GM13977 (cell line): Measurements from ENCODE around the gene RUBCN.
"Not testable (repeated sequence)": the region's sequence is repeated elsewhere in the genome, so short reads cannot be mapped to it uniquely, and the experiment has no call there.

ENCODE experiments used
- DNase-seq: peaks from one replicate; pipeline ENCODE4 v3.0.0; 2012; ENCODE audit warnings: low spot score
- CTCF ChIP-seq: IDR thresholded peaks from 2 replicates; pipeline ENCODE4 v1.5.1; 2012; ENCODE audit warnings: mild to moderate bottlenecking, control low read depth; ENCODE audit not compliant: insufficient read depth; ENCODE audit errors: extremely low read depth, missing control alignments
- in situ Hi-C: fragments of 300-500 bp; cut with MboI; formaldehyde crosslinking; loops from one replicate; pipeline ENCODE4 v1.12.0; 2022; ENCODE audit warnings: low sequenced_read_pairs, low pct_unique_long_range_greater_than_20kb, mixed read lengths, inconsistent platforms; ENCODE audit not compliant: unreplicated experiment

RUBCN gene

GRCh38 chr3:197736010-197736490 is 654 bp downstream of the RUBCN start:
- peak; percentile 74 for DNase-seq
- in situ Hi-C loops = no loop called here

GRCh38 chr3:197734667-197735318 is 1.9 kb downstream of the RUBCN start:
- peak; percentile 83 for DNase-seq
- TF ChIP-seq CTCF = no peak
- in situ Hi-C loops = no loop called here

More at GRCh38 chr3:197736010-197736490, 654 bp downstream of the RUBCN start:
- TF ChIP-seq CTCF = no peak

- no peak for DNase-seq
- no peak for TF ChIP-seq CTCF
- in situ Hi-C loops = no loop called here
Observed at GRCh38 chr3:197733042-197733441, 3.7 kb downstream of the RUBCN start.

GRCh38 chr3:197731483-197731882 is 5.2 kb downstream of the RUBCN start:
- DNase-seq, in situ Hi-C loops: not testable (repeated sequence)

- in situ Hi-C loops, DNase-seq: not testable (repeated sequence)
Observed at GRCh38 chr3:197730770-197731169, 5.9 kb downstream of the RUBCN start.

- in situ Hi-C loops = no loop called here
- peak; percentile 64 for DNase-seq
- TF ChIP-seq CTCF = no peak
Observed at GRCh38 chr3:197730200-197730599, 6.5 kb downstream of the RUBCN start.

- no peak for DNase-seq
- in situ Hi-C loops = no loop called here
- TF ChIP-seq CTCF = no peak
Observed at GRCh38 chr3:197728487-197728886, 8.2 kb downstream of the RUBCN start.

GRCh38 chr3:197727878-197728277 is 8.8 kb downstream of the RUBCN start:
- DNase-seq, in situ Hi-C loops: not testable (repeated sequence)
